ENCODE measurements around the gene TMEM132C.

Gene TMEM132C

GRCh38 chr12:128339126-128339520, 72.2 kb downstream of the TMEM132C start:
- H3K4me3 ChIP-seq (ENCODE audit: low read depth, low read length): no peak overlapping the region
- no peak for TF ChIP-seq CTCF (IDR thresholded peaks at IDR 0.05; ENCODE audit: insufficient read depth, low read length, missing control alignments)
- ChIA-PET CTCF (no interaction called here), POLR2A (no interaction called here)
- no peak for DNase-seq (ENCODE audit: low read depth, low spot score)

GRCh38 chr12:128339631-128340030, 72.7 kb downstream of the TMEM132C start:
- H3K4me3 ChIP-seq (ENCODE audit: low read depth, low read length): no peak overlapping the region
- no peak for TF ChIP-seq CTCF (IDR thresholded peaks at IDR 0.05; ENCODE audit: insufficient read depth, low read length, missing control alignments)
- DNase-seq (ENCODE audit: low read depth, low spot score): no peak
- POLR2A ChIA-PET: no interaction called here
- CTCF ChIA-PET: no interaction called here

DNA sequence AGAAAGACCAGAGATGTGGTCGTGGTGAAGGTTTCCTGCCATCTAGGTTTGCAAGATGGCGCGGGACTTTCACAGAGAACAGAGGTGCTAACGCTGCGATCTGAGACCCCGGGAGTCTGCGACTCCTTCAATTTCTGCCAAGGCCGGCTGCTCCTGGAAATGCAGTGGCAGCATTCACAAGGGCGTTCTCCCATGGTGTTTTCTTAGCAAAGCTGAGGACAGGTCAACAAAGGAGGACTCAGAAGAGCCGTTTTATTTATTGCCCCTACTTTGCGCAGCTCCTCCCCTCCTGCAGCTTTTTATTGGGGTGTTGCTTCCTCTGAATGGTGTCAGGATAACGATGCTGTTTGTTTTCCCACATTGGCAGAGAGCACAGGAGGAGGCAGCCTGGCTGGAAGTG, 86.3 kb downstream of the TMEM132C start:
- TF ChIP-seq CTCF (IDR thresholded peaks at IDR 0.05; ENCODE audit: insufficient read depth, low read length, missing control alignments): no peak
- CTCF ChIA-PET: no interaction called here
- no peak for DNase-seq (ENCODE audit: low read depth, low spot score)
- POLR2A ChIA-PET: no interaction called here
- no peak overlapping the region for H3K4me3 ChIP-seq (ENCODE audit: low read depth, low read length)

DNA sequence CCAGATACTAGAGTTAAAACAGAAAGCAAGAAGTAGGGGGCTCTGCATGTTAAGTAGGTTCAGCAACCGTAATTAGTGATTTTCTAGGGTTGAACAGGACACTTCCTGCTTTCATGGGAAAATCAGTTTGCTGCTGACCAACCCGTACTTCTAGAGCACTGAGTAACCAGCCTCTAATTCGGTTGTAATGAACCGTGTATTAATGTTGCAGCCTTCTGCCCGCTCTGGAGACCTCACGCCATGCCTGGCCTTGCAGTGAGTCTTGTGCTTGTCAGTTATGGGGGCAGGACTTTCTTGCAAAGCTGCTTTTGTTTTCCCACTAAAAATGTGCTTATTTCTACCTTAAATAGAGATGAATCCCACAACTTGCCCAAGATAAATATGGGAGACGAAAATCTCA, 89.6 kb downstream of the TMEM132C start:
- no peak for DNase-seq (ENCODE audit: low read depth, low spot score)
- POLR2A ChIA-PET: no interaction called here
- no peak overlapping the region for H3K4me3 ChIP-seq (ENCODE audit: low read depth, low read length)
- CTCF ChIA-PET: no interaction called here
- no peak for TF ChIP-seq CTCF (IDR thresholded peaks at IDR 0.05; ENCODE audit: insufficient read depth, low read length, missing control alignments)

- no peak for DNase-seq (ENCODE audit: low read depth, low spot score)
- ChIA-PET CTCF (no interaction called here), POLR2A (no interaction called here)
- no peak overlapping the region for H3K4me3 ChIP-seq (ENCODE audit: low read depth, low read length)
- no peak for TF ChIP-seq CTCF (IDR thresholded peaks at IDR 0.05; ENCODE audit: insufficient read depth, low read length, missing control alignments)
Measured at GRCh38 chr12:128361400-128361995, 94.5 kb downstream of the TMEM132C start.

DNA sequence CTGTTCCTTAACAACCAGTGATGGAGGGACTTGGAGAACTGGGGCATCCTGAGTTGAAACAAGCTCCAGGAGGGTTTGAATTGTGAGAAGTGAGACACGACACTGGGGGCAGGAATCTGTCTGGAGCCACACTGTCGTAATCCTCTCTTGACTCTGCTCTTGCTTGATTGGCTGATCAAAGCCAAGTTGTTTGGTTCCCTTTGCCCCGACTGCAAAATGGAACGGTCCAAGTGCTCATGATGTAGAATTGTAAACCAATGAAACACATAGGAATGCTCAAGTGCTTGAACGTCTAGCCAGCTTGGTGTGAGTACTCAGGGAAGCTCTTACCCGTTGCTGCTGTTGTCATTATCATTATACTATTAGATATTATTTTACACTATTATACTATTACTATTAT, 98.1 kb downstream of the TMEM132C start:
- POLR2A ChIA-PET: no interaction called here

More for the DNA sequence above, 98.1 kb downstream of the TMEM132C start:
- DNase-seq (ENCODE audit: low read depth, low spot score): no peak
- no peak overlapping the region for H3K4me3 ChIP-seq (ENCODE audit: low read depth, low read length)
- CTCF ChIA-PET: no interaction called here
- no peak for TF ChIP-seq CTCF (IDR thresholded peaks at IDR 0.05; ENCODE audit: insufficient read depth, low read length, missing control alignments)
